BE2C (cell line): ENCODE measurements around the gene LAD1.

Experiments
- DNase-seq: peaks from one replicate; pipeline ENCODE4 v3.0.0-alpha.2; 2020
- H3K27me3 ChIP-seq: fragments of 250-450 bp; sonication (Bioruptor Pico); 2 replicates; pipeline ENCODE4 v1.5.1; 2020; ENCODE audit warnings: mild to moderate bottlenecking
- H3K36me3 ChIP-seq: fragments of 250-450 bp; sonication (Bioruptor Pico); 2 replicates; pipeline ENCODE4 v1.5.1; 2020; ENCODE audit warnings: mild to moderate bottlenecking
- H3K4me1 ChIP-seq: fragments of 250-450 bp; sonication (Bioruptor Pico); 2 replicates; pipeline ENCODE4 v1.5.1; 2020
- H3K4me3 ChIP-seq: 2 replicates; pipeline ENCODE4 v1.5.1; 2011; ENCODE audit warnings: low read depth, low read length
- H3K9me3 ChIP-seq: fragments of 250-450 bp; sonication (Bioruptor Pico); 2 replicates; pipeline ENCODE4 v1.5.1; 2020
- TF ChIP-seq, protein P1 (sequence below): IDR thresholded peaks from 2 replicates; pipeline ENCODE4 v1.5.1; 2012; ENCODE audit warnings: mild to moderate bottlenecking, low read depth, low read length

The LAD1 gene

DNA sequence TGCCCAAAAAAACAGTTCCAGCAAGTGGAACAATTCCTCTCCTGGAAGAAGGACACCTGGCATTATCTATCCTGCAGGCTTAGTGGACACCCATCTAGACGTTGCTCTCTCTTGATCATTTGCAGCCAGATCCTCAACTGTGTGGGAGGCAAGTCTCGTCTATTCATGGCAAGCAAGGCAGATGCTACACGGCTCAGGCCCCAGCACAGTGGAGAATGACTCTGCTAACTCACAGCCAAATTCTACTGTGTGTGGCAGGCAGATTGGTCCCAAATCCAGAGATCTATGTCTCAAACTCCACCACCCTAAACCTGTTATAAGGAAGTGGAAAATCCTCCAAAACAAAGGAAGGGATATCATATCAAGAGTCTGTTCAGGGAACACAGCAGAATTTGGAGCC, 28.6 kb downstream of the LAD1 start:
- DNase-seq = no peak
- no peaks in the 10 kb centered on the region for H3K9me3 ChIP-seq
- H3K4me1 ChIP-seq = peaks cover 35% of the 10 kb centered on the region
- no peak overlapping the region for H3K4me3 ChIP-seq
- no peaks in the 10 kb centered on the region for H3K27me3 ChIP-seq
- H3K36me3 ChIP-seq = no peaks in the 10 kb centered on the region
- TF ChIP-seq, protein P1, sequence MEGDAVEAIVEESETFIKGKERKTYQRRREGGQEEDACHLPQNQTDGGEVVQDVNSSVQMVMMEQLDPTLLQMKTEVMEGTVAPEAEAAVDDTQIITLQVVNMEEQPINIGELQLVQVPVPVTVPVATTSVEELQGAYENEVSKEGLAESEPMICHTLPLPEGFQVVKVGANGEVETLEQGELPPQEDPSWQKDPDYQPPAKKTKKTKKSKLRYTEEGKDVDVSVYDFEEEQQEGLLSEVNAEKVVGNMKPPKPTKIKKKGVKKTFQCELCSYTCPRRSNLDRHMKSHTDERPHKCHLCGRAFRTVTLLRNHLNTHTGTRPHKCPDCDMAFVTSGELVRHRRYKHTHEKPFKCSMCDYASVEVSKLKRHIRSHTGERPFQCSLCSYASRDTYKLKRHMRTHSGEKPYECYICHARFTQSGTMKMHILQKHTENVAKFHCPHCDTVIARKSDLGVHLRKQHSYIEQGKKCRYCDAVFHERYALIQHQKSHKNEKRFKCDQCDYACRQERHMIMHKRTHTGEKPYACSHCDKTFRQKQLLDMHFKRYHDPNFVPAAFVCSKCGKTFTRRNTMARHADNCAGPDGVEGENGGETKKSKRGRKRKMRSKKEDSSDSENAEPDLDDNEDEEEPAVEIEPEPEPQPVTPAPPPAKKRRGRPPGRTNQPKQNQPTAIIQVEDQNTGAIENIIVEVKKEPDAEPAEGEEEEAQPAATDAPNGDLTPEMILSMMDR = no peak

DNA sequence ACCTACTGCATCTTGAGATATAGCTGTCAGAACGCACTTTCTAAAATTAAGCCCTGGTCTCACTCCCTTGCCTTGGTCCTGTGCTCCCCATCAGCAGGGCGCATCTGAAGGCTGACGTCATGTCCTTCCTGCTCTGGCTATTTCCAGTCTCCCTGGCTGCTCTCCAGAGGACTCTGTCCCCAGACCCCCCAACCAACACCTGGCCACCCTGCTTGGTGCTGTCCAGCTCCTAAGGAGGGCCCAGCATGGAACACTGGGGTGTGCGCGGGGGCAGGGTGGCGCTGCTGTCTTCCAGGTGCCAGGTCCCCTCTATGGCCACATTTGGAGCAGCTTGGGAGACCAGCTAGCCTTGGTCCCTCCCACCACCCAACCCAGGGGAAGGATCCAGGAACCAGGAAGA, 29.9 kb downstream of the LAD1 start:
- Histone ChIP-seq H3K9me3 (no peaks in the 10 kb centered on the region), H3K4me1 (peaks cover 25% of the 10 kb centered on the region), H3K27me3 (no peaks in the 10 kb centered on the region), H3K36me3 (no peaks in the 10 kb centered on the region), H3K4me3 (no peak overlapping the region)
- DNase-seq = peak; percentile 49
- TF ChIP-seq, protein P1 = no peak

DNA sequence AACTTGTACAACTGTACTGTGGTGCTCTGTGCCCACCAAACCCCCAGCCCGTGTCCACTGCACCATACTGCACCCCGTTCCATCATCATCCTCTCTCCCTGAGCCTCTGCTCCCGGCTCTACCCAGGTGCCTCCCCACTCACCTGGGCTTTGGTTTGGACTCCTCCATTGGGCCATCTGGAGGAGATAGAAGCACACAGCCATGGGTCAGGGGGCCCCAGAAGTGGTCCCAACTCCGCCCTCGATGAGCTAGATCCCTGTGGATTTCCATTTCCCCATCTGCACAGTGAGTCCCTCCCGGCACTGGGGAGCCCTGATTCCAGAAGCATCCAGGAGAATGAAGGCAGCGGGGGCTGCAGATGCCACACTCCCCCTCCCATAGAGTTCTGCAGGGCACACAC, 32.4 kb downstream of the LAD1 start:
- no peaks in the 10 kb centered on the region for H3K9me3 ChIP-seq
- no peaks in the 10 kb centered on the region for H3K36me3 ChIP-seq
- no peaks in the 10 kb centered on the region for H3K27me3 ChIP-seq
- TF ChIP-seq, protein P1 = no peak
- H3K4me3 ChIP-seq = no peak overlapping the region
- peaks cover 24% of the 10 kb centered on the region for H3K4me1 ChIP-seq
- no peak for DNase-seq

- Histone ChIP-seq H3K36me3 (no peaks in the 10 kb centered on the region), H3K9me3 (no peaks in the 10 kb centered on the region), H3K4me1 (peaks cover 18% of the 10 kb centered on the region), H3K4me3 (no peak overlapping the region), H3K27me3 (no peaks in the 10 kb centered on the region)
- DNase-seq = no peak
- TF ChIP-seq, protein P1 = no peak
Observed at GRCh38 chr1:201365251-201365650, 33.9 kb downstream of the LAD1 start.

DNA sequence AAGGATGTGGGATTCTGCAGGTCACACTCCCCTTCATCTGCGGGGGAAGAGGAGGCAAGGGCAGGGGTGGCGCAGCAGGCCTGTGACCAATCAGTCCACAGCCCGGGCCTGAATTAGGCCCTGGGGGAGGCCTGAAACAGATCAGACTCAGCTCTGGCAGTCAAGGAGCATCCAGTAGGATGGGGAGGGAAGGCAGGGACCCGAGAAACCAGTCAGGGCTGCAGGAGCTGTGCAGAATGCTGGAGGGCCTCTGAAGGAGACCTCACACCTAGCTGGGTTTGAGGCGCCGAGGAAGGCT, 34.4 kb downstream of the LAD1 start:
- no peaks in the 10 kb centered on the region for H3K27me3 ChIP-seq
- no peaks in the 10 kb centered on the region for H3K36me3 ChIP-seq
- no peaks in the 10 kb centered on the region for H3K9me3 ChIP-seq
- H3K4me1 ChIP-seq = peaks cover 16% of the 10 kb centered on the region
- DNase-seq = no peak
- H3K4me3 ChIP-seq = no peak overlapping the region
- TF ChIP-seq, protein P1 = no peak

DNA sequence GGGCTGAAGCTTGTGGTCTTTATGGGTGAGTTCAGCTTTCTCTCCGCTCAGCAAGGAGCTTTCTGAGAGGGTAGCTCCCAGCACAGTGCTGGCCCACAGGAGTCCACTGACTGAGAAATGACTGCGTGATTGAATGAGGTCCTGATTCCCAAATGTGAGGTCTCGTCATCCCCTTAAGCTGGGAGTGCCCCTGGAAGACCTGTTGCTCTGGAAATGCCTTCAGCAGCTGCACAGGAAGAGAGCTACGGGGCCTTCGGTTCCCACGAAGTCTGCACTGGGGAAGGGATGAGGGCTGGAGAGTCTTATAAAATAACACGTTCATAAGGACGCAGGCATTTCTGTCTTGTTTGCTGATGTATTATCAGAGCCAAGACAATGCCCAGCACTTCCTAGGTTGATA, 35.7 kb downstream of the LAD1 start:
- H3K4me1 ChIP-seq = peaks cover 3% of the 10 kb centered on the region
- no peaks in the 10 kb centered on the region for H3K9me3 ChIP-seq
- no peak overlapping the region for H3K4me3 ChIP-seq
- H3K36me3 ChIP-seq = no peaks in the 10 kb centered on the region
- TF ChIP-seq, protein P1 = no peak
- DNase-seq = no peak
- no peaks in the 10 kb centered on the region for H3K27me3 ChIP-seq
